Measurements from ENCODE around the gene RYR1. TPM values are rescaled to one million over a fixed set of nuclear protein-coding genes. Genes with fewer than 3 reads are reported as not detected.

Gene RYR1
- total RNA-seq, 2 experiments from 2014 or later, result 0.20 to 1.2 TPM

DNA sequence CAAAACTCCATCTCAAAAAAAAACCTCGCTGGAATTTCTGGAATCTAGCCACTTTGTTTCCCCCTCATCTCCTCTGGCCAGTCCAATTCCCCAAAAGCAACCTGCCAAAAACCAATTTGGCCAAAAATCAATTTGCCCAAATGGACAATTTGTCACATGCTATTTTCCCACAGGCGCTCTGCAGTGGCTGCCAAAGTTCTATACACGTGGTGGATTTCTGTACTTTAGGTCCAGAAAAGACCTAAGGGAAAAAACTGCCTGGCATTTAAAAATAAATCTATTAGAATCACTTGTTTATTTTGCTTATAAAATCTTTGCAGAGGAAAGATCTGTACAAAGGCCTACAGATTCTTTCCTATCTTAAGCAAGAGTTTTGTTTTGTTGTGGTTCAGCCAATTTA, 104.9 kb downstream of the RYR1 start:
- Mint-ChIP-seq H3K36me3 (ENCODE audit: low read depth) (no peaks in the 10 kb centered on the region), H3K9me3 (no peaks in the 10 kb centered on the region), H3K27ac (peak overlapping the region; percentile 74), H3K4me3 (peak overlapping the region; percentile 46), H3K27me3 (no peaks in the 10 kb centered on the region), H3K4me1 (ENCODE audit: low read depth) (peaks cover 48% of the 10 kb centered on the region)
- CTCF ChIA-PET, result interaction anchor here (1.5 kb wide), 1 partner anchor 98 kb away, joined by 5 read pairs; no protein-coding TSS in a partner anchor
- POLR2A ChIA-PET, result interaction anchor here (0.6 to 1.7 kb wide), 11 partner anchors 15 to 164 kb away, joined by 3 to 22 read pairs (median 3); partner anchors contain the start of genes ACTN4, EIF3K, FAM98C and MAP4K1
- ATAC-seq (ENCODE audit: poor library complexity), result no peak
- Histone ChIP-seq H3K4me3 (ENCODE audit: low read length) (no peak overlapping the region), H3K27me3 (ENCODE audit: control insufficient read depth in 1 of 2, insufficient read depth in 2 of 2, low read length in 2 of 2) (no peaks in the 10 kb centered on the region), H3K36me3 (ENCODE audit: insufficient read depth, low read length) (no peaks in the 10 kb centered on the region), H3K27ac (ENCODE audit: low read depth in 1 of 2, low read length in 2 of 2) (peak overlapping the region in 1 of 2 donors; percentile 11), H3K9me3 (ENCODE audit: control insufficient read depth in 1 of 2, insufficient read depth in 1 of 2, low read length in 2 of 2) (peaks cover 7 to 10% of the 10 kb centered on the region in 2 experiments), H3K4me1 (ENCODE audit: insufficient read depth, low read length) (peaks cover 40% of the 10 kb centered on the region)
- intact Hi-C loops (cut with DNase I, micrococcal nuclease), result loop anchor here in 1 of 2 experiments (5.0 kb wide), 1 partner anchor 79 kb away; the partner anchor contains the start of genes EIF3K and MAP4K1
- DNase-seq, result peak in 1 of 14 experiments; percentile 12
- TF ChIP-seq, protein P1, sequence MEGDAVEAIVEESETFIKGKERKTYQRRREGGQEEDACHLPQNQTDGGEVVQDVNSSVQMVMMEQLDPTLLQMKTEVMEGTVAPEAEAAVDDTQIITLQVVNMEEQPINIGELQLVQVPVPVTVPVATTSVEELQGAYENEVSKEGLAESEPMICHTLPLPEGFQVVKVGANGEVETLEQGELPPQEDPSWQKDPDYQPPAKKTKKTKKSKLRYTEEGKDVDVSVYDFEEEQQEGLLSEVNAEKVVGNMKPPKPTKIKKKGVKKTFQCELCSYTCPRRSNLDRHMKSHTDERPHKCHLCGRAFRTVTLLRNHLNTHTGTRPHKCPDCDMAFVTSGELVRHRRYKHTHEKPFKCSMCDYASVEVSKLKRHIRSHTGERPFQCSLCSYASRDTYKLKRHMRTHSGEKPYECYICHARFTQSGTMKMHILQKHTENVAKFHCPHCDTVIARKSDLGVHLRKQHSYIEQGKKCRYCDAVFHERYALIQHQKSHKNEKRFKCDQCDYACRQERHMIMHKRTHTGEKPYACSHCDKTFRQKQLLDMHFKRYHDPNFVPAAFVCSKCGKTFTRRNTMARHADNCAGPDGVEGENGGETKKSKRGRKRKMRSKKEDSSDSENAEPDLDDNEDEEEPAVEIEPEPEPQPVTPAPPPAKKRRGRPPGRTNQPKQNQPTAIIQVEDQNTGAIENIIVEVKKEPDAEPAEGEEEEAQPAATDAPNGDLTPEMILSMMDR (IDR thresholded peaks at IDR 0.05), result no peak

DNA sequence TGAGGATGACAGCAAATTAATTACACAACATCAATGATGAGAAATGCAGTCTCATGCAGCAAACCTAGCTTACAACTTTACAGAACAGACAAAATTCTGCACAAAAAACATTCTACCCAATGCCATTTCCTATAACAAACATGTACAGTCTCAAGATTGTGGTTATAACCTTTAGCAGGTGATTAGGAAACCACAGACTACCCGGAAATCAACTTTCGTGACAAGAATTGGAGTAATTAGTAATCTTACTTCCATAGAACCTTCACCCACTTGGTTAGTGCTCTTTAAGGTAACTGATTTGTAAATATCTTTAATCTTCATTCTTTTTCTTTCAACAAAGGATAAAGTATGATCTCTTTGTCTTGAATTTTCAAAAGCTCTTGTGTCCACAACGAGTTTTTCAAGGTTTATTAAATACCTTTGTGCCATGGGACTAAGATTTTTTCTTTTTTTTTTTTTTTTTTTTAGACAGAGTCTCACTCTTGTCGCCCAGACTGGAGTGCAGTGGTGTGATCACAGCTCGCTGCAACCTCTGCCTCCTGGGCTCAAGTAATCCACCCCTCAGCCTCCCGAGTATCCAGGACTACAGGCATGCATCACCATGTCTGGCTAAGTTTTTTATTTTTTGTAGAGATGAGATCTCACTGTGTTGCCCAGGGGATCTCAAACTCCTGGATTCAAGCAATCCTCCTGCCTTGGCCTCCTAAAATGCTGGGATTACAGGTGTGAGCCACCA, 105.5 kb downstream of the RYR1 start:
- peaks cover 7 to 10% of the 10 kb centered on the region in 2 experiments for H3K9me3 ChIP-seq (ENCODE audit: control insufficient read depth in 1 of 2, insufficient read depth in 1 of 2, low read length in 2 of 2)
- TF ChIP-seq, protein P1 (IDR thresholded peaks at IDR 0.05), result no peak
- CTCF ChIA-PET, result interaction anchor here (0.7 to 1.5 kb wide), 3 partner anchors 40 to 98 kb away, joined by 4 to 5 read pairs (median 4); no protein-coding TSS in a partner anchor
- no peaks in the 10 kb centered on the region for H3K27me3 ChIP-seq (ENCODE audit: control insufficient read depth in 1 of 2, insufficient read depth in 2 of 2, low read length in 2 of 2)
- no peaks in the 10 kb centered on the region for H3K36me3 ChIP-seq (ENCODE audit: insufficient read depth, low read length)
- H3K27ac ChIP-seq (ENCODE audit: low read depth in 1 of 2, low read length in 2 of 2), result no peak overlapping the region
- H3K4me3 ChIP-seq (ENCODE audit: low read length), result no peak overlapping the region
- no peaks in the 10 kb centered on the region for H3K9me3 Mint-ChIP-seq
- H3K4me1 ChIP-seq (ENCODE audit: insufficient read depth, low read length), result peaks cover 46% of the 10 kb centered on the region
- peak overlapping the region; percentile 46 for H3K4me3 Mint-ChIP-seq
- H3K27ac Mint-ChIP-seq, result peak overlapping the region; percentile 74
- peak; percentile 91 for ATAC-seq (ENCODE audit: poor library complexity)
- no peaks in the 10 kb centered on the region for H3K27me3 Mint-ChIP-seq
- DNase-seq, result peak in 6 of 14 experiments; percentile 13 to 87 (median 68)
- intact Hi-C loops (cut with DNase I, micrococcal nuclease), result loop anchor here in 1 of 2 experiments (5.0 kb wide), 1 partner anchor 78 kb away; the partner anchor contains the start of genes EIF3K and MAP4K1
- H3K4me1 Mint-ChIP-seq (ENCODE audit: low read depth), result peaks cover 48% of the 10 kb centered on the region
- POLR2A ChIA-PET, result interaction anchor here (0.6 to 1.7 kb wide), 12 partner anchors 14 to 361 kb away, joined by 3 to 22 read pairs (median 3); partner anchors contain the start of genes ACTN4, EIF3K, FAM98C and MAP4K1
- no peaks in the 10 kb centered on the region for H3K36me3 Mint-ChIP-seq (ENCODE audit: low read depth)

DNA sequence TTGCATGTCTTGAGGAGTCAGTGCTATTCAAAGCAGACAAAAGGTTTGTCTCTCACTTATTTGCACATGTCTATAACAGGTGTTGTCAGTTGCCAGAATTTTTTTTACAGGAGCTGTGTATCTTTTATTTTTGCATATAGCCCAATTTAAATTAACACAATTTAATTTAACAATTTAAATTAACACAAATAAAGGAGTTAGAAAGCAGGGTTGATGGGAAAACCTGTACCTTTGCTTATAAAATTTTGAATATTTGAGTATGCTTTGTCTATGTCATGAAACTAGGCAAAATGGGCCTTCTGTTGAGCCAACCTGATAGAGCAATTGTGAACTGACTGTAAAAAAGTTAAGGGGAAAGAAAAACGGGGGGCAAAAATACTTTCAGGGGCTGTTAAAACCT, 106.3 kb downstream of the RYR1 start:
- H3K9me3 Mint-ChIP-seq, result no peaks in the 10 kb centered on the region
- DNase-seq, result no peak
- Histone ChIP-seq H3K27ac (ENCODE audit: low read depth in 1 of 2, low read length in 2 of 2) (no peak overlapping the region), H3K36me3 (ENCODE audit: insufficient read depth, low read length) (no peaks in the 10 kb centered on the region), H3K9me3 (ENCODE audit: control insufficient read depth in 1 of 2, insufficient read depth in 1 of 2, low read length in 2 of 2) (peaks cover 5 to 6% of the 10 kb centered on the region in 2 experiments), H3K27me3 (ENCODE audit: control insufficient read depth in 1 of 2, insufficient read depth in 2 of 2, low read length in 2 of 2) (no peaks in the 10 kb centered on the region), H3K4me1 (ENCODE audit: insufficient read depth, low read length) (peaks cover 51% of the 10 kb centered on the region), H3K4me3 (ENCODE audit: low read length) (no peak overlapping the region)
- ChIA-PET CTCF (interaction anchor here (0.7 to 1.5 kb wide), 3 partner anchors 39 to 97 kb away, joined by 4 to 5 read pairs (median 4); no protein-coding TSS in a partner anchor), POLR2A (interaction anchor here (1.7 kb wide), 1 partner anchor 79 kb away, joined by 22 read pairs; the partner anchor contains the start of genes EIF3K and MAP4K1)
- no peaks in the 10 kb centered on the region for H3K36me3 Mint-ChIP-seq (ENCODE audit: low read depth)
- peak overlapping the region; percentile 74 for H3K27ac Mint-ChIP-seq
- intact Hi-C loops (cut with DNase I, micrococcal nuclease), result loop anchor here (5.0 to 10.0 kb wide), 3 partner anchors 78 to 348 kb away; partner anchors contain the start of genes EIF3K (in 1 of the 2), FAM98C (in 1 of the 2) and MAP4K1 (in 1 of the 2)
- no peaks in the 10 kb centered on the region for H3K27me3 Mint-ChIP-seq
- TF ChIP-seq, protein P1 (IDR thresholded peaks at IDR 0.05), result no peak
- H3K4me3 Mint-ChIP-seq, result no peak overlapping the region
- H3K4me1 Mint-ChIP-seq (ENCODE audit: low read depth), result peaks cover 56% of the 10 kb centered on the region
- ATAC-seq (ENCODE audit: poor library complexity), result no peak

Measured in CD4-positive, alpha-beta T cell (primary cell).